ENCODE results near the gene LARGE1. TPM values are rescaled to one million over a fixed set of nuclear protein-coding genes. Genes with fewer than 3 reads are reported as not detected.
"Not testable (repeated sequence)": the region's sequence is repeated elsewhere in the genome, so short reads cannot be mapped to it uniquely, and the experiment has no call there.

Gene LARGE1
- total RNA-seq, 2 donors from 2014 or later = 1.1 to 1.5 TPM

GRCh38 chr22:33461245-33461644 is 459.0 kb downstream of the LARGE1 start:
- H3K36me3 Mint-ChIP-seq; DNase-seq (ENCODE audit: low spot score in 2 of 2); ATAC-seq; H3K27ac Mint-ChIP-seq; H3K9me3 Mint-ChIP-seq: not testable (repeated sequence)

DNA sequence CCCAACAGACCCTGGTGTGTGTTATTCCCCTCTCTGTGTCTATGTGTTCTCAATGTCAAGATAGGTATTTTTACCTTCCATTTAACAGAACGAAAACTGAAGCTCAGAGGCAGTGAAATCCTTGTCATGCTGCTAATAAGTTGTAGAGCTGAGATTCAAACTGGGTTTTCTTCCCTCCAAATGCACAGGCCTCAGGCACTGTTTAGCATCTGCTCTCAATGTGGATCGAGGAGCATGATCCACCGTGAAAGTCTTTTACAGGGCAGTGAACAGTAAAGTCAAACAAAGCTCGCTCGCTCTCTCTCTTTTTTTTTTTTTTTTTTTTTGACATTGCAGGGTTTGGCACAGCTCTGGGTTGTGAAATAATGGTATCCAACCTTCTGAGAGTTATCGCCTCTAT is 461.1 kb downstream of the LARGE1 start:
- ATAC-seq (no peak), DNase-seq (ENCODE audit: low spot score in 2 of 2) (no peak)
- peaks cover 4% of the 10 kb centered on the region in 2 donors for H3K9me3 Mint-ChIP-seq
- H3K27ac Mint-ChIP-seq = no peak overlapping the region
- H3K36me3 Mint-ChIP-seq = no peaks in the 10 kb centered on the region

GRCh38 chr22:33456511-33456910 is 463.8 kb downstream of the LARGE1 start:
- ATAC-seq (no peak), DNase-seq (ENCODE audit: low spot score in 2 of 2) (no peak)
- Mint-ChIP-seq H3K9me3 (peaks cover 4% of the 10 kb centered on the region in 2 donors), H3K27ac (no peak overlapping the region), H3K36me3 (no peaks in the 10 kb centered on the region)

GRCh38 chr22:33455036-33455435 is 465.2 kb downstream of the LARGE1 start:
- H3K36me3 Mint-ChIP-seq = no peaks in the 10 kb centered on the region
- ATAC-seq (no peak), DNase-seq (ENCODE audit: low spot score in 2 of 2) (no peak)
- no peaks in the 10 kb centered on the region for H3K9me3 Mint-ChIP-seq
- no peak overlapping the region for H3K27ac Mint-ChIP-seq

DNA sequence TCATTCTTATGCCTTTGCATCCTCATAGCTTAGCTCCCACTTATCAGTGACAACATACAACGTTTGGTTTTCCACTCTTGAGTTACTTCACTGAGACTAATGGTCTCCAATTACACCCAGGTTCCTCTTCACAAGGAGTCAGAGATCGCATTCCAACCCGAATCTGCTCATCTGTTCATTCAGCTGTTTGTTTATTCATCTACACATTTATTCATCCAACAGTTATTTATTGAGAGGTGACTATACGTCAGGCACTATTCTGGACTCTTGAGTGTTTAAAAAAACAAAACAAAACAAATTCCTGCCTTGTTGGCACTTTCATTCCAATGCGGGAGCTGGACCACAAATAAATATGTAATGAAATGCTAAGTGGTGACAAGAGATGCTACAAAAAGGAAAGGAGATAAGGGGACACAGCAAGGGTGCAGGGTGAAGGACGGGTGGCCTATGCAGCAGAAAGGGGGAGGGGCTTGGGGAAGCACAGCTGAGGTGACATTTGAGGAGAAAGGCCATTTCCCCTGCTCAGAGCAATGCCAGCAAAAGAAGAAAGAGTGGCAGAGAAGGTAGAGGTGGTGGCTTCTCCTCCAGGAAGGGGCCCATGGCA is 468.3 kb downstream of the LARGE1 start:
- no peak overlapping the region for H3K27ac Mint-ChIP-seq
- ATAC-seq (no peak), DNase-seq (ENCODE audit: low spot score in 2 of 2) (no peak)
- no peaks in the 10 kb centered on the region for H3K36me3 Mint-ChIP-seq
- no peaks in the 10 kb centered on the region for H3K9me3 Mint-ChIP-seq

DNA sequence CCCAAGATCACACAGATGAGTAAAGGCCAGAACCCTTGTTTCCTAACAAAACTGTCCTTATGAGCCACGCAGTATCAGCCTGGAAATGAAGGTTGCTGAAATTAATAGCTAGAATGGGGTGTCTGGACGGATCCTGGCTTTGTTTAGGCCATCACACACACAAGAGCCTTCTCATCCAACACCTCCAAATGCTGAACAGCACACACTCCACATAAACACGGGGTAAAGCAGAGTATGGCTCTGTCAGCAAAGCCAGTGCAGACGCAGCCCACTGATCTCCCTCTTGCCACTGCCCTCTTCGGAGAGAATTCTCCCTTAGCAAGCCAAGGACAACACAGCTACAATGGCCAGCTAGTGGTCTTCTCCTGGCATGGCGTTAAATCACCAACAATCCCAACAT is 469.5 kb downstream of the LARGE1 start:
- no peaks in the 10 kb centered on the region for H3K36me3 Mint-ChIP-seq
- ATAC-seq (no peak), DNase-seq (ENCODE audit: low spot score in 2 of 2) (no peak)
- no peaks in the 10 kb centered on the region for H3K9me3 Mint-ChIP-seq
- no peak overlapping the region for H3K27ac Mint-ChIP-seq

GRCh38 chr22:33447733-33448132 is 472.5 kb downstream of the LARGE1 start:
- no peaks in the 10 kb centered on the region for H3K36me3 Mint-ChIP-seq
- no peak for ATAC-seq

DNA sequence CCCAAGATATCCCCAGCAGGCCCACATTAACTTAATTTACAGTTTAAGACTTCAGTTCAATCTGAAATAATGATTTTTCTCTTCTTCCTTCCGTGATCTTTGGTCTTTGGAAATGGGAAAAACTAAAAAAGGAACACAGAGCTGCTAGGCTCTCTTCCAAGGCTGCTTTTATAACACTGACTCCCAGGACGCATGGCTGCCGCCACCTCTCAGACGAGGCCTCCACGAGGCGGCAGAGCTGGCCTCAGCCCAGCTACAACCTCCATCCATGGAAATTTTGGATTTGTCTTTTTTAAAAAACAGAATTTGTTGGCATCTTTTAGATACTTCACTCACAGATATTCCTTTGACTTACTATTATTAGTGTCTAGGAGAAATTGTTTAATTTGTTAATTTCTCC is 476.6 kb downstream of the LARGE1 start:
- DNase-seq (ENCODE audit: low spot score in 2 of 2) (no peak), ATAC-seq (no peak)
- Mint-ChIP-seq H3K27ac (no peak overlapping the region), H3K9me3 (peaks cover 0 to 8% of the 10 kb centered on the region in 2 donors), H3K36me3 (no peaks in the 10 kb centered on the region)

More at GRCh38 chr22:33447733-33448132, 472.5 kb downstream of the LARGE1 start:
- no peaks in the 10 kb centered on the region for H3K9me3 Mint-ChIP-seq
- no peak for DNase-seq (ENCODE audit: low spot score in 2 of 2)
- no peak overlapping the region for H3K27ac Mint-ChIP-seq

DNA sequence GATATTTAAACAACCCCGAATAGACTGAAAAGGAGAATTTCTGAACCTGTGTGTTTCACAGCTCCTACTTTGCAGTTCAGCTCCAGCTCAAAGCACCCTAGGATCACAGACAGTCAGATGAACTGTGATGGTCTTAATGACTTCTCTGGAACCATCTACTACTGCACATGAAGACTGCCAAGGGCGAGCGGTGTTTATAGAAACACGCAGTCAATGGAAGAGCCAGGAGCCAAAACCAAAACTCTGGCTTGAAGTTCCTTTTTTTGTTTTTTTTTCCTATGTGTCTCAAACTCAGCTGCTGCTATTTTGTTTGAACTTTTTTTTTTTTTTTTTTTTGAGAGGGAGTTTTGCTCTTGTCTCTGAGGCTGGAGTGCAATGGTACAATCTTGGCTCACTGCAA is 479.5 kb downstream of the LARGE1 start:
- H3K27ac Mint-ChIP-seq = no peak overlapping the region
- peaks cover 0 to 8% of the 10 kb centered on the region in 2 donors for H3K9me3 Mint-ChIP-seq
- ATAC-seq (no peak), DNase-seq (ENCODE audit: low spot score in 2 of 2) (no peak)
- H3K36me3 Mint-ChIP-seq = no peaks in the 10 kb centered on the region

- DNase-seq (ENCODE audit: low spot score in 2 of 2) (no peak), ATAC-seq (peak in 1 of 2 donors; percentile 40)
- Mint-ChIP-seq H3K9me3 (peaks cover 0 to 8% of the 10 kb centered on the region in 2 donors), H3K27ac (no peak overlapping the region), H3K36me3 (no peaks in the 10 kb centered on the region)
Measured at GRCh38 chr22:33438273-33438672, 482.0 kb downstream of the LARGE1 start.

- DNase-seq (ENCODE audit: low spot score in 2 of 2) (no peak), ATAC-seq (no peak)
- peaks cover 0 to 4% of the 10 kb centered on the region in 2 donors for H3K9me3 Mint-ChIP-seq
- H3K36me3 Mint-ChIP-seq = no peaks in the 10 kb centered on the region
- no peak overlapping the region for H3K27ac Mint-ChIP-seq
Measured at GRCh38 chr22:33431300-33431699, 489.0 kb downstream of the LARGE1 start.

- no peaks in the 10 kb centered on the region for H3K36me3 Mint-ChIP-seq
- ATAC-seq (no peak), DNase-seq (ENCODE audit: low spot score in 2 of 2) (no peak)
- H3K9me3 Mint-ChIP-seq = peaks cover 0 to 4% of the 10 kb centered on the region in 2 donors
- no peak overlapping the region for H3K27ac Mint-ChIP-seq
Measured at GRCh38 chr22:33429281-33429680, 491.0 kb downstream of the LARGE1 start.

DNA sequence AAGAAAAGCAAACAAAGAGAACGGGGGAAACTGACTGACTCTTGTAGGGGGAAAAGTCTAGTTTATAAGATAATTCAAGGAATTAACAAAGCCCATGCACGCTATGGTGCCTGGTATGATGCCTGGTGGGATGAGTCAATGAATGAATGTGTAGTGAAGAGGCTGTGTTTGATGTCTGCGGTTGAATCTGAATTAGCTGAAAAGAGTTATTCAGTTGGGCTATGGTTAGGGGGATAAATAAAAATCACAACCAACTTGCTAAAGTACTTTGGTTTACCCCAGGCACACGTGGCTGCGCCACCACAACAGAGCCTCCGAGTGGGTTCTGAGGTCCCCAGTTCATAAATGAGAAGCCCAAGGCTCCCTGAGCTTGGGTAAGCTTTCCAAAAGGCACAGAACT is 492.8 kb downstream of the LARGE1 start:
- ATAC-seq (no peak), DNase-seq (ENCODE audit: low spot score in 2 of 2) (no peak)
- Mint-ChIP-seq H3K36me3 (no peaks in the 10 kb centered on the region), H3K27ac (no peak overlapping the region), H3K9me3 (peaks cover 0 to 4% of the 10 kb centered on the region in 2 donors)

DNA sequence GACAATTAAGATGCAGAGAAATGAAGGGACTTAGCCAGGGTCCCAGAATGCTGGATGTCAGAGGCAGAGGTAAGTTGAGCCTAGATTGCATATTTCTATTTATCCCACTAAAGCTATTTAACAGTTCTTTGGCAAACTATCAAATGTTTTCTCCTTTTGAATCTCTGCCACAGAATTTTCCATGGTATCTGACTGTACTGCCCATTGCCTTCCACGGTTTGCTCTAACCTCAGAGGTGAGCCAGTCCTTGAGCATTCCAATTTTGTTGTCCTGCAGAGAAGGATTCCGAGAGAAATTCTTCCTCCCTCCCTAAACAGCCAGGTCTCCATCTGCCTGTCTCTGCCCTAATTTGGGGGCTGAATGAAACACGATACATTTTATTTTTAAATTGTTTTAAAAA is 493.8 kb downstream of the LARGE1 start:
- DNase-seq (ENCODE audit: low spot score in 2 of 2) = no peak
- no peak overlapping the region for H3K27ac Mint-ChIP-seq
- no peaks in the 10 kb centered on the region for H3K36me3 Mint-ChIP-seq
- H3K9me3 Mint-ChIP-seq = peaks cover 0 to 4% of the 10 kb centered on the region in 2 donors
- ATAC-seq = no peak

- ATAC-seq (no peak), DNase-seq (ENCODE audit: low spot score in 2 of 2) (no peak)
- Mint-ChIP-seq H3K36me3 (peaks cover 0 to 9% of the 10 kb centered on the region in 2 donors), H3K27ac (no peak overlapping the region), H3K9me3 (peaks cover 4 to 8% of the 10 kb centered on the region in 2 donors)
Measured at GRCh38 chr22:33421859-33422258, 498.4 kb downstream of the LARGE1 start.

DNA sequence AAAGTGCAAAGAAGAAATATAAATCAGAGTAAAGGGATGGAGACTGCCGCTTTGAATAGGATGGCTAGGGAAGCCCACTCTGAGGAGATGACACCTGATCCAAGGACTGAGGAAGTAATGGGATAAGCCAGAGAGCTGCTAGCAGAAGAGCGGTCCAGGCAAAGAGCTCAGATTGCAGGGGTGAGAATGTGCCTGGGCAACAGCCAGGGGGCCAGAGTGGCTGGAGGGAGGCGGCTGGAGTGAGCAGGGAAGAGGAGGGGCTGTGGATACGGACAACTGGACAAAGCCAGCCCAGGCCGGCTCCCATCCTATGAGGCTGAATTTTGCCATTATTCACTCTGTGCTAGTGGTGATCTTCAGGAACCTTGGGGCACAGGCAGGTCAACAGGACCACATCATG is 501.8 kb downstream of the LARGE1 start:
- no peak overlapping the region for H3K27ac Mint-ChIP-seq
- DNase-seq (ENCODE audit: low spot score in 2 of 2) = no peak
- H3K9me3 Mint-ChIP-seq = peaks cover 4 to 7% of the 10 kb centered on the region in 2 donors
- ATAC-seq = no peak
- peaks cover 0 to 9% of the 10 kb centered on the region in 2 donors for H3K36me3 Mint-ChIP-seq

DNA sequence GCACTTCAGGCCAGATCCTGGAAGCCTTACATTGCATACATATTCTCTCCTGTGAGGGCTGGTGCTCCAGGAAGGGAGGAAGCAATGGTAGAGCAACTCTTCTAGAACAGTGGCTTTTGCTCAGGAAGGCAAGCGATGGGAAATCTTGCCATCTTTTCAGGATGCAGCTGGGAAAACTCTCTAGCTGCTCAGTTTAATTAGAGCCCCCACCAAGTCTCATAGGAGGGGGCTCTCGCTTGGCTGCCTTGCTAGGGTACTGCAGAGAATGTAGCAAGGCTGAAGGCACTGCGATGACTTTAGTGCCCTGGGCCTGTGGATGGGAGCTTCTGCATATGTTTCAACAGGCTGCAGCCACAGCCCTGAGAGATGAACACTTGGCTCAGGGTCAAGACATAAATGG is 504.9 kb downstream of the LARGE1 start:
- Mint-ChIP-seq H3K9me3 (peaks cover 4 to 7% of the 10 kb centered on the region in 2 donors), H3K36me3 (peaks cover 0 to 9% of the 10 kb centered on the region in 2 donors), H3K27ac (no peak overlapping the region)
- DNase-seq (ENCODE audit: low spot score in 2 of 2) = no peak
- ATAC-seq = no peak

- Mint-ChIP-seq H3K27ac (no peak overlapping the region), H3K9me3 (no peaks in the 10 kb centered on the region), H3K36me3 (no peaks in the 10 kb centered on the region)
- DNase-seq (ENCODE audit: low spot score in 2 of 2) (no peak), ATAC-seq (no peak)
Measured at GRCh38 chr22:33409079-33409478, 511.2 kb downstream of the LARGE1 start.
